Activated T-cell treated with anti-CD3 and anti-CD28 coated beads for 4 hours (primary cell): ENCODE results near the gene ATG7.
"Not testable (repeated sequence)": the region's sequence is repeated elsewhere in the genome, so short reads cannot be mapped to it uniquely, and the experiment has no call there.

Source experiments
- DNase-seq: peaks from one replicate; pipeline ENCODE4 v3.0.0-alpha.2; 2020

Gene ATG7

DNA sequence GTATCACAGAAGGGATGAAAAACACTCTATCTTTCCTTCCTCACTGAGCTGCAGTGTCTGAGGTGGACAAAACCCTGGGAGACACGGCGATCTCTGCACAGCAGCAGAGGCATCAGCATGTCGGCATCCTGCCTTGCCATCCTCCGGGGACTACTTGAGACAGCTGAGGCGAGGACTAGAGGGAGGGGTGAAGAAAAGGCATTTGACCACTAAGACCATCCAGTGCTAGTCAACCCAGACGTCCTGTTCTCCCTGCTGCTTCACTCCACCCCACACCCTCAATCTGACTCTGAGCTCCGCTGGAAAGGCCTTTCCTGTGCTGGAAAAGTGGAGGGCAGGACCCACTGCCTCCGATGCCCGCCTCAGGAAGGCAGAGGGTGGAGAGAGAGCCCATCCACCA is 304.3 kb downstream of the ATG7 start:
- no peak for DNase-seq

DNA sequence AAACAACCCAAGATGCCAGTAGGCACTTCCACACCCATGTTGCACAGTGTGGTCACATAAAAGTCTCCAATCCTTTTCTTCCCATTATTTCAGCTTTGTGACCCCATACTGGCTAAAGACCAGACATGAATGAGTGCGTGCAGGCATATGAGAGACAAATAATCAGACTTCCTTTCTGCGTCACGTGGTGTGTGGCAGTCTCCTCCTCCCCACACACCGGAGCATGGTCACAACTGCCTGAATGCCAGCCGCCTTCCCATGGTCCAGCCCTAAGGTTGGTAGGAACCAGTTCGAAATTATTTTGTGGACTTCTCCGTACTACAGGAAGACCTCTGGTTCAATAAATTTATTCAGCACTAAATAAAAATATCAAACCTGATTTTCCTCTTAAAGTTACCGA is 306.0 kb downstream of the ATG7 start:
- DNase-seq = no peak

DNA sequence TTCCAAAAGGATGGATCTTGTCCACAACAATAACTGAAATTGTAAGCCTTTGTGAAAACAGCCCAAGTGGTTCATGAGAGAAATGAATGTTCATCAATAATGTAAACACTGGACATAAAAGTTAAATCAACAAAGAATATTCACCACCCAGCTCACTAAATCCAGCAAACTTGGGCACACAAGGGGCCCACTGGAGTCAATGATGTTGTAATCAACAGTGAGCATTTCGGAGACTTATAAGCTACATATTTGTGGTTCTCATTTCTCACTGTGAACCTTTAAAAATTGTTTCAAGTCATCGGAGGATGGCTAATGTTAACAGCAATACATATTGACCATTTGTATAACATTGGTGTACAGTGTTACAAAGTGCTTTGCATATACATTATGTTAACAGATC is 308.4 kb downstream of the ATG7 start:
- DNase-seq = no peak

DNA sequence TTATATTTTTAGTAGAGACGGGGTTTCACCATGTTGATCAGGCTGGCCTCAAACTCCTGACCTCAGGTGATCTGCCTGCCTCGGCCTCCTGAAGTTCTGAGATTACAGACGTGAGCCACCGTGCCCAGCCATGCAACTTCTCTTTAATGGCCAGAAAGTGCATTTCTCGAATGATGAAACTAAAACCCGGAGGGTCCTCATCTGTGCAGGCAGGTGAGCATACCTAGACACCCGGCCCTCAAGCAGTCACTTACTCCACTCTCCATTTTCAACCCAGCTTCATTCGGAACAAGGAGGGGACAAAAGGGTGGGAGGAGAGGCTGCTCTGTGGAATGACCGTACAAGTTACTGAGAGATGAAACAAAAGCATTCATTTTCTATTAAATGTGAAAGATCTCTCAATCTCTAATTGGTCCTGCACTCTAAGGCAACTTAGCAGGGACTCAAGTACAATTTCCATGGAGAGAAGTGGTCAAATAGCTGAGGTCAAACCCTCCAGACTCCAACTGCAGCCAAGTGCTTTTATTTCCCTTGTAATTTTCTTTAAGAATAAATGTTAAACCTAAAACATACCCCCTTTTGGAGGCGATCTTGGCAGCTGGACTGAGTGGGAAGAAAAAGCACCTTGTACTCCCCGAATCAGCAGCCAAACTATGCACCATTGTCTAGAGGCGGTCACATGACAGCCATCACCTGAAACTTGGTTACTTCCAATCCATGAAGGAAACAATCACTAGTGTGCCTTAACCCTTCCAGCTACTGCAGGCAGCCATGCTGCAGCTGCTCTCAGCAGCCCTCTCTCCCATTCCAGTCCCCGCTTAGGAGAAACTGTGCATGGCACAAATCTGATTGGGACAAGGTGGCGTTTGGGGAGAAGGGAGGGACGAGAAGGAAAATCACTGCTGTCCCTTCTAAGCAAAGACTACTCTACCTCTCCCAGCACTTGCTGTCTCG is 309.3 kb downstream of the ATG7 start:
- no peak for DNase-seq

DNA sequence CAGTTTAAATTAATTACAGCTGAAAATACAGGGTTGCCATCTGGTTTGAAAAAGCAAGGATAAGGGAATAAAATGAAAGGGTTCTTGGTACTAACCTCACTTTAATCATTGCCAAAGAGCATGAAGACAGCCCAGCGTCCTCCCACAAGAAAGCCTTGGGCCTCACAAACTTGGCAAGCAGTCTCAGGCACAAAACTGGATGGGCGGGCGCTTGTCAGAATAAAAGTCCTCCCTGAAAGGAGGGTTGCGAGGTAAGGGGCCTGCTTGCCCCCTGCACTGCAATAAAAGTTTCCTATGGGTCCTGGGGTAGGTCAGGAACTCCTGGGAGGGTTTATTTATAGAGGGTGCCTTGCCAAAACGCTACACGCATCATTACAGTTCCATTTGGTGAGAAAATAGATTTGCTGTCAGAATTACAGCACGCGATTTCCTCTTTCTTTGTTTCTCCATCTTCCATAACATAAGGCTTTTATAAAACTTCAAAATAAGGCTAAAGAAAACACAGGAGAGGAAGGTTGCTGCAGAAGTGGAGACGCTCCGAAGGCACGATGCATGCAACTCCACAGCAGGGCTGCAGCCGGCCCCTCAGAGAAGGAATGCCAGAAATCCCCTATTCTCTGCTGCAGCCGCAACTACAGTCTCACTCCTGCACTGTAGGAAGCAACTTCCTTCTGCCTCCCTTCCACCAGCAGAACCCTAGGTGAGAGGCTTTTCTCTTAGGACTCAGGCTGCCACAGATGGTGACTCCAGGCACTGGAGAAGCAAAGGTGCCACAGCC is 310.2 kb downstream of the ATG7 start:
- DNase-seq = no peak

DNA sequence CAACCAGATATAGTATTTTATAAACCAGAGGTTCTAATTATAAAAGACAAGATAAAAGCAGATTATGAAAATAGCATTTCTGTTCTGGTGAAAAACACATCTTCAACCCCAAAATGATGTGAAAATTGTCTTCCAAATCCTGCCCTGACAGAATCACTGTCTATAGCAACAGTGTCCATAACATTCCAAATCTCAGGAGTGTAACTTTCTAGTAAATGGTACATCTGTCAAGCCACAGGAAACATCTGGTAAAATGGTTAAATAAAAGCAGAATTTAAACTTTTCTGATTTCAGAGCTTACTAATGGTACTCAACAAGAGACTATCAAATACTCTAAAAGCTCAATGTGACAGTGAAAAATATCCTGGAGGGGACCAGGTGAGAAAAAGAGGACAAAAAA is 311.0 kb downstream of the ATG7 start:
- DNase-seq = no peak

DNA sequence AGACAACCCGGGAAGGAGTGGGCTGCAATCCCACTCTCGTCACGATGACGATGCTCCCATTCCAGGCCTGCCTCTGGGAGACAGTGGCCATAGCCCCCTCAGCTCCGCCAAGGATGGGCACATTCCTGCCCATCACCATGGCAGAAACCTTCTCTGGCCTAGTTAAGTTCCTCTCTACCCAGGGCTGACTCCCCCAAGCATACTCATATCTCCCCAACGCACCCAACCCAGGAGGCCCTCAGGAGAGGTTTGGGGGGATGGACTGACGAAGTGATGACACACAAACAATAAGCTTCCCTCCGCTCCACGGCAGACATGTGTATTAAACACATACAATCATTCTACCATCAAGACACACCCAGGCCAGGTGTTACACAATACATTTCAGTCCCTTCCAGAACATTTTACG is 311.4 kb downstream of the ATG7 start:
- DNase-seq = no peak

DNA sequence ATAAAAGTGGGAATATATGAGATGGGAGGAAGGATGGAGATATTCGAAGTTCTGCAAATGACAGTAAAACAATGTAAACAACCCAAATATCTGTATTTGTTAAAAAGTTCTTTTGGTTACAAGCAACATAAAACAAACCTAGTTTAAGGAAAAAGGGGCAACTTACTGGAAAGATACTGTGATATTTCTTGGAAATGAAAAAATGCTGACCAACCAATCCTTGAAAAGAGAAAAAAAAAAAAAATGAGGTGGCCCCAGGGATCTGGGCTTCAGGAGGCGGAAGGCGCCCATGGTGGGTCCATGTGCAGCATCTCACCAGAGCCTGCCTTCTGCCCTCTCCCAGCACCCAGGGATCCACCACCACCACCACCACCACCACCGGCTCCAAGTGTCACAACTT is 312.4 kb downstream of the ATG7 start:
- DNase-seq = no peak

DNA sequence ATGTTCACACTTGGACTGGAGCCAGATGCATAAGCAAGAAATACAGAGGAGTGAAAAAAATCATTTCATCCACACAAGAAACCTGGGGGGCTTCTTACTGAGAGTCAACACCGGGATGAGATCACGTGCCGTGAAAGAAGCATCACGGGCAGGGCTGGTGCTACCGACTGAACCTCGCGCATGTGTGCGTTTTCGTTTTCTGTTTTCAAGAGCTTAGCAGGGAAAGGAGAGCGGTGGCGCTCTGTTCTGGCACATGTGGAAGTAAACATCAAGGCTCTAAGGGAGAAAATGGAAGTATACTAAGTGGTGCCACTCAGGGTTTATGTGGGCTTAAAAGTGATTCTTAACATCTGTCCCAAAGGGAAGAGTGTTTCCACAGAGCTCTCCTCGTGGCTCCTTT is 315.6 kb downstream of the ATG7 start:
- DNase-seq = no peak

DNA sequence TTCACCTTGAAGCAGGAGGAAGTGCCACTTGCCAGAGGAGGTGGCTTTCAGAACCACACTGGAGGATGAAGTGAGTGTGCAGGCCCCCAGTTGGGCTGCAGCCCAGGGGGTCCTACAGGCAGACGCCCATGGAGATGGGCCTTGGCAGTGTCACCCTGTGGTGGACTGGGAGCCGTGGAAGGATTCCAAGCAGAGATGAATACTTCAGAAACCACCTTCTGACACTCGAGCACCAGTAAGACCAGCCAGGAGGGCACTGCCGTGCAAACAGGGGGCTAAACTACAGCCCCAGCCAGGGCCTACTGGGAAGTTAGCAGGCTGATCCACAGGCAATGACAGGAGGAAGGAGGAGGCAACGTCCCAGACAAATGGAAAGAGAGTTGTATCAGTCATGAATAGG is 316.1 kb downstream of the ATG7 start:
- no peak for DNase-seq

DNA sequence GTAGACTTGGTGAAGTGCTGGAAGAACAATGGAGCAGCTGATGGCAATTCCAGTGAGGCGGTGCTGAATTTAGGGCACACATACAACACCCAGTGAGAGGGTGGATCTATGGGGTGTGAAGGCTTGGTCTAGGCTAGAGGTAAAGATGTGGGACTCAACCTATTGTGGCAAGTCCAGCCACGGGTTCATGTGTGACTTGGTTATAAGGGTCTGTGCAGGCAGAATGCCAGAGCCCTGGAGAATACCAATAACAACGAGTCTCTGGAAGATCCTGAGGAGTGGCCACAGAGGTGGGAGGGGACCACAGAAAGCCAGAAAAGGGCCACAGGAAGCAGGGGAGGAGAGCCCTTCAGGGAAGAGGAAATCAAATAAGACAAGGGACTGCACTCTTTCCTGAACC is 316.6 kb downstream of the ATG7 start:
- DNase-seq = no peak

DNA sequence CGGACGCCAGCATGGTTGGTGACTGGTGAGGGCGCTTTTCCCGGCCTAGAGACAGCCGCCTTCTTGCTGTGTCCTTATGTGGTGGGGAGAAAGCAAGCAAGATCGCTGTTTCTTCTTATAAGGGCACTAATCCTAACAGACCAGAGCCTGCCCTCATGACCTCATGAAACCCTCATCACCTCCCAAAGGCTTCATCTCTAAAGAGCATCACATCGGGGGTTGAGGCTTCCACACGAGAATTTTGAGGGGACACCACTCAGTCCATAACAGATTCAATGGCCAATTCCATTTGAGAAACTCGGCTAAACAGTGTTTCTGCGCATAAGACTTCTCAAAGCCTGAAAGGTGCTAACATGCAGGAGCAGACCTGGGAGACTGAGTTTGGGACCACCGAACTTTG is 317.5 kb downstream of the ATG7 start:
- no peak for DNase-seq

DNA sequence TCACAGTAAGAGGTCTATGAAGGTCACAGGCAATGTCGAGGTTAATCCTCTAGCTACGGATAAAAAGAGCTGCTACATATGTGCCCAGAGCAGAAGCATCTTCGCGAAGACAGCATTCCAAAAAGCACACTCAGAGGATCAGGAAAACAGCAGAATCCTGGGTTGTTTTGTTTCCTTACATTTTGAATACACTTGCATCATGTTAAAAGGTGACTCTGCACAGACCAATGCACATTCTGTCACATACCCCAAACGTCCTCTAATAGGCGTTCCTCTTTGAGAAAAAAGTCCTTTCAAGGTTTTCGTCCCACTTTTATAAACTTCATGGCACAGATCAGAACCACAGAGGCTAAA is 318.8 kb downstream of the ATG7 start:
- no peak for DNase-seq

DNA sequence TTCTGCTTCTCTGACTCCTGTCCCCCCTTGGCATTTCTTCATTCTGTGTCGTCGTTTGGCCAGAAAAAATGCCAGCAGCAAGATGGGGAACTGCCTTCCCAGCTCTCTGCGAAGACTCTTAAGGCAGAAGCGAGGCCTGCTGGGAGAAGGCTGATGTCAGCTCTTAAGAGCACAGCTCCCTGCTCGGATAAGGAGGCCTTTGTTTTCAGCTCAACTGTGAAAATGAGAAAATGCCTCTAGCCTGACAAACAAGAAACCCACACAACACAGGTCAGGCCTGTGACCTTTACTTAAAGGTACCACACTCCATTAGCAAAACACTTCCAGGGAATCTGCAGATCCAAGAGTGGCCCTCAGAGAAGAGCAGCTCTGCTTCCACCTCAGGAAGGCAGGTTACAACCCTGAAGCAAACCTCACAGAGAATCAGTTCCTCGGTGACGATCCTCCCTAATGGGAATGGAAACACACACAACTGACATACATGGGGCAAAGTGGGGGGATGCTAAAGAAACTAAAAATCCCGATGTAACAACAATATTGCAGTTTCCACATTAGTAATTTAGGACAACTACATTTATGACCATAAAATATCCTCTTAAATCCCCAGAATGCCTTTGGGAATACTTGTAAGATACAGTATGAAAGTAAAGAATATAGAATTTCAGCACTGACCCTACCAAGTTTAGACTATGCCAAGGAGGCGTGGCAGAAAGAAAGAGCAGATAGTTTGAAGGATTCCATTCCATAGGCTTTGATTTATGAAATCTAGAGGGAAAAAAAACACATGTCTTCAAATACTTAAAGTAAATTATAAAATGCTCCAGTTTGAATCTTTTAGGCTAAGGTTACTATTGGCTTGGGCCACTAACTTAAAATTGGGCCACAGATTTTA is 319.4 kb downstream of the ATG7 start:
- DNase-seq = no peak

DNA sequence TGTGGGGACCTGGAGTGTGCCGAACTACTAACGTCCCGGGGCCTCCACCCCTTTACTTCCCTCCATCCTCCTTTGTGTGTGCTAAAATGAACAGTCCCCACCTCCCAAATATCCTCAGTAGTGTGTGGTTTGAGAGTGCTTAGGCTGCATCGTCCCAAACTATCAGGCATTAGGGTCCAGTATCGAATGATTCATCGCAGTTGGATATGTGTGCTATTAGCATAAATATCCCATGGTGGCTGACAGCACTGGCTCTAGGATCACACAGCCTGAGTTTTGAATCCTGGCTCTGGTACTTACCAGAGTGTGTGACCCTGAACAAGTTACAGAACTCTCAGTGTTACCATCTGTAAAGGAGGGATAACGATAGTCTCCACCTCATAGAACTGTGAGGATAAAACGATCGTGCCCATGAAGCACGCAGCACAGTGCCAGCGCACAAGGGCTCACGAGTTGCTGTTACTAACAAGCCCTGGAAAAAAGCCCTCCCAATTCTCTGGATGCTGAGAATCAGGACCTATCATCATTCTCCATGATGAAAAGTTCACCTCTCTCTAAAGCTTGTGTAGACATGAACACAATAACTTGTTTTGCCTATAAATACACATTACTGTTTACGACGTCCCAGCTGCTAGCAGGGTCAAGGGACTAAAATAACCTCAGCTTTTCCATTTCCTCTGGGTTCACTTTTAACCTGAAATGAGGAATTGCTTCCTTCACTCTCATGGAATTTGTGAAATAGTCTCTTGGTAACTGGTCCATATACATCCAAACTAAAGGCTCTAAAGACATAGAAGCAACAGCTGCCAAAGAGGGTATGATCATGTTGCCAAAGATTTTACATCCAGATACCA is 320.5 kb downstream of the ATG7 start:
- no peak for DNase-seq

DNA sequence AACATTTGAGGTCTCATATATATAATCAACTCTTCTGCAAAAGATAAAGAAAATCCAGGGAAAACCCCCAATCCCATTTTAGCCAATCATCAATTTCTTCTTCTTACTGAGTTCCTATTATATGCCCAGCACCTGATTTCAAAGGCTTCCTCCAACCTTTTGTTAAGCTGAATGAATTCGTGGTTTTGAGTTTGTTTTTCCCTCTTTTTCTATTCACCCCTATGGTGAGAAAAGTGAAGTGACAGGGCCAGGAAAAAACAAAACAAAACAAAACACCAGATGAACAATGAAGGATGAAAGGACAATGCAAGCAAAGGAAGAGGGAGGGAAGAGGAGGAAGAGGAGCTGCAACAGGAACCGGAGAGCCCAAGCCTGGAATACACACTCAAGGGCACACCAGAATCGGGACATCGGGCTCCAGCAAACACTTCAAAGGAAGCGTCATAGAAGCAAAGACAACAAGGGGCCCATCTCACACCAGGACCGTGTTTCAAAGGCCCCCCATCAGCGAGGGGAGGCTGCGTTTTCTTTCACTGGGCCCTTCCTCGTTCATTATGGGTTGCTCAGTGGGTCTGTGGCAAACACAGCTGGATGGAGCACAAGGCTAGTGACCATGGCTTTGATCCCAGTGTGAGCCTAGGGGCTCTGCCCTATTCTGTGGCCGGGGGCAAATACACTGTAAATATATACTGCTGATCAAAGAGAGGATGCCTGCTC is 321.3 kb downstream of the ATG7 start:
- DNase-seq = no peak

DNA sequence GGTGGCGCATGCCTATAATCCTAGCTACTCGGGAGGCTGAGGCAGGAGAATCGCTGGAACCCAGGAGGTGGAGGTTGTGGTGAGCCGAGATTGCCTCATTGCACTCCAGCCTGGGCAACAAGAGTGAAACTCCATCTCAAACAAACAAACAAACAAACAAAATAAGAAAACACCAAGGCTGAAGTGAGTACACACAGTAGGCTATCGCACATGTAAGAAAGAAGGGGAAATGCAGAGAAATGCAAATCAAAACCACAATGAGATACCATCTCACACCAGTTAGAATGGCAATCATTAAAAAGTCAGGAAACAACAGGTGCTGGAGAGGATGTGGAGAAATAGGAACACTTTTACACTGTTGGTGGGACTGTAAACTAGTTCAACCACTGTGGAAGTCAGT is 322.8 kb downstream of the ATG7 start:
- not testable (repeated sequence) for DNase-seq

DNA sequence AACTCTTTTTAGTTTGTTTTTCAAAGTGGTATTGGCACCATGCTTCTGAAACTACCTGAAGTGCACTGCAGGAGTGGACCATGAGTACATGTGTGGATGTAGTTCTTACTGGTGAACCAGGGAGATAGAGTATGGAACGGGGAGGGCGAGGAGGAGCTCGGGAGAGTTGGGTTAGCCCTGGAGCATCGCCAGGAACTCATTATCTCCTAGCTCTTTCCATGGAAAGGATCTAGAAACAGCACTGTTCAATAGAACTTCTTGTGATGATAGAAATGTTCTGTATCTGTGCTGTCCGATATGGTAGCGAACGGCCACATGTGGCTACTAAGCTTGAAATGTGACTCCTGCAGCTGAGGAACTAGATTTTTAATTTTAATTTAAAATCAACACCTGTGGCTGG is 324.2 kb downstream of the ATG7 start:
- no peak for DNase-seq

DNA sequence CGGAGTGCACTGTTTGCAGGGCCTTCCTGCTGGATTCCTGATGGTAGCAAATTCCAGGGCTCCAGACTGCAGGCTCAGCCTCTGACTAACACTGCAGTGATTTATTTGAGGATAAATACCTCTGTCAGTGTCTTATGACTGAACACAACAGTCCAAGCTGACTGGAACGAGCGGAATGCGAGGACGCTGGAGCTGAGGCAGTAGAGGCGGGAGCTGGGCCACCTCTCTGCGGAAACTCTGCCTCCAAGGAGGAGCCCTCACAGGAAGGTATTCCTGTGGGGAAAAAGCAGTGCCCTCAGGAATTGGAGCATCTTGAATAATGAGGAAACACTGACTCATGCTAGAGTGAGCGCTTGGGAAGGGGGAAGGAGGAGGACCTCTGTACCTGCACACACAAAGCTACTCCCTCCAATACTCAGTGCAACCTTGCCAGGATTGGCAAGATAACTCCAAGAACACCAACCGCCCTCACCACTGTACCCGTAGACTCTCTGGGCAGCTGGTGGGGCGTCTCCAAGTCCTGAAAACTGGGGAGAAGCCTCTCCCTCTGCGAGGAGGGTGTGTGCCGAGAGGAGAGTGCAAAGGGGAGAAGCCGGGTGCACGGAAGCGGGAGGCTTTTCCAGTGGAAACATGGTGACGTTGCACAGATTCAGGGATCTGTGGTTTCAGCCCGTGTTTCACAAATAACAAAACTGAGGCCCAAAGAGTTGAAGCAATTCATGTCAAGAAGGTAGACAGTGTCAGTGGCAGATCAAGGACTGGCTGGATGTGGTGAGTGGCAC is 328.5 kb downstream of the ATG7 start:
- no peak for DNase-seq

DNA sequence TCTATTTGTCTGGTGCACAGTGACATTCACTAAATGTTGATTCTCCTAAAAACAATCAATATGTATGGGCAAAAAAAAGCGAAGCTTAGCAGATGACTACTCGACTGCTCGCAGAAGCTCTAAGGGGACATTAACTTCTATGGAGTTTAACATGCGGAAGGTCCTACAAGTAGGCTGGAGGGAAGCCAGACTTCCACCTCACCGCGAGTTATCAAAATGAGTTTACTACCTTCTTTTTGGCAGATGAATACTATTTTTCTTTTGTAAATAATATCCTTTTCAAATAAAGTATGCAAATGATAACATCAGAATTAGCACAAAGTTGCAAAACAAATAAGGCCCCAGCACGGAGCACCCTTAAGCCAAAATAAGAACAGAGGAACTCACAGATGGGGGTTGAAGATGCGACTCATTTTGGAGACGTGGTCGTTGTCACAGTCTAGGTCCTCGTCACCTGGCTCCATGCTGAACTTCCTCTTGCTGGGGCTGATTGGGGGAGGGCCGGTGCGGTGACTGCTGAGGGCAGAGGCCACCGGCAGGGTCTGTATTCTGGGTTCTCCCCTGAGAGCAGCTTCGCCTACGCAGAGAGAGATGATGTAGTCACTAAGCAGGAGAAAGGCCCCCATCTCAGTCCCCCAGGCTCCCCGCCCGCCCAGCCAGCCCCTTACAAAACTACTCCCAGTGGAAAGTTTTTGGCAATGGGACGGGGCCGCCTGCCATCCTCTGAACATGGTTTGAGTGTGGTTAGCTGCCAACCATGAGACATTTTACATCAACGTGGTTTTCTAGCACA is 329.4 kb downstream of the ATG7 start:
- DNase-seq = no peak
